ENCODE data around the gene TMSB4X. TPM values are rescaled to one million over a fixed set of nuclear protein-coding genes. Genes with fewer than 3 reads are reported as not detected.
"Not testable (repeated sequence)": the region's sequence is repeated elsewhere in the genome, so short reads cannot be mapped to it uniquely, and the experiment has no call there.

TMSB4X gene
- total RNA-seq, 1 donor from 2014 or later = 4,663 TPM

DNA sequence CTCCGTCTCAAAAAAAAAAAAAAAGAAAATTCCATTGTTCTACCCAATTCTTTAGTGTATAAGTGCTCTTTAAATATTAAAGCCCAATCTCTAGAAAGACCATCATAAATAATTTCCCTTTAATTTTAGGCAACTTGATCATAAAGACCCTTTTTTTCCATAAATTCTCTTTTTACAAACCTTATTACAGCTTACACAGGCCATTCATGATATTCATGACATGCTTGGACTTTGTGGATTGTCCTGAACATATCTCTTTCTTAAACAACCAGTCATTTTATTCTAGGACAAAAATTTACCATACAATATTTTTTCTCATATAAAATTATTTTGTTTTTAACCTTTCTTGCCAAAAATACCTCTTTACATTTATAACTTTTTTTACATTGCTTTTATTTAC lies 38.0 kb upstream of the TMSB4X start:
- Histone ChIP-seq H3K4me1 (no peaks in the 10 kb centered on the region), H3K4me3 (no peak overlapping the region), H3K27ac (no peak overlapping the region), H3K36me3 (no peaks in the 10 kb centered on the region), H3K9me3 (no peaks in the 10 kb centered on the region), H3K27me3 (no peaks in the 10 kb centered on the region)
- intact Hi-C loops (cut with DNase I) = no loop called here
- DNase-seq = no peak
- no peak for ATAC-seq
- TF ChIP-seq, protein P1, sequence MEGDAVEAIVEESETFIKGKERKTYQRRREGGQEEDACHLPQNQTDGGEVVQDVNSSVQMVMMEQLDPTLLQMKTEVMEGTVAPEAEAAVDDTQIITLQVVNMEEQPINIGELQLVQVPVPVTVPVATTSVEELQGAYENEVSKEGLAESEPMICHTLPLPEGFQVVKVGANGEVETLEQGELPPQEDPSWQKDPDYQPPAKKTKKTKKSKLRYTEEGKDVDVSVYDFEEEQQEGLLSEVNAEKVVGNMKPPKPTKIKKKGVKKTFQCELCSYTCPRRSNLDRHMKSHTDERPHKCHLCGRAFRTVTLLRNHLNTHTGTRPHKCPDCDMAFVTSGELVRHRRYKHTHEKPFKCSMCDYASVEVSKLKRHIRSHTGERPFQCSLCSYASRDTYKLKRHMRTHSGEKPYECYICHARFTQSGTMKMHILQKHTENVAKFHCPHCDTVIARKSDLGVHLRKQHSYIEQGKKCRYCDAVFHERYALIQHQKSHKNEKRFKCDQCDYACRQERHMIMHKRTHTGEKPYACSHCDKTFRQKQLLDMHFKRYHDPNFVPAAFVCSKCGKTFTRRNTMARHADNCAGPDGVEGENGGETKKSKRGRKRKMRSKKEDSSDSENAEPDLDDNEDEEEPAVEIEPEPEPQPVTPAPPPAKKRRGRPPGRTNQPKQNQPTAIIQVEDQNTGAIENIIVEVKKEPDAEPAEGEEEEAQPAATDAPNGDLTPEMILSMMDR (IDR thresholded peaks at IDR 0.05) = no peak

DNA sequence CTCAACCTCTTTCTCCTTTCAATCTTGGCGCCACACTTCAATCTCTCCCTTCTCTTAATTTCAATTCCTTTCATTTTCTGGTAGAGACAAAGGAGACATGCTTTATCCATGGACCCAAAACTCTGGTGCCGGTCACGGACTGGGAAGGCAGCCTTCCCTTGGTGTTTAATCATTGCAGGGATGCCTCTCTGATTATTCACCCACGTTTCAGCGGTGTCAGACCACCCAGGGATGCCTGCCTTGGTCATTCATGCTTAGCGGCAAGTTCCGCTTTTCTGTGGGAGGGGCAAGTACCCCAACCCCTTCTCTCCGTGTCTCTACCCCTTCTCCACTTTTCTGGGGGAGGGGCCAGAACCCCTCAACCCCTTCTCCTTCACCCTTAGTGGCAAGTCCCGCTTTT lies 34.4 kb upstream of the TMSB4X start:
- H3K27ac ChIP-seq; intact Hi-C loops (cut with DNase I); H3K4me3 ChIP-seq; DNase-seq; H3K36me3 ChIP-seq; H3K27me3 ChIP-seq; H3K9me3 ChIP-seq; ATAC-seq; H3K4me1 ChIP-seq: not testable (repeated sequence)

DNA sequence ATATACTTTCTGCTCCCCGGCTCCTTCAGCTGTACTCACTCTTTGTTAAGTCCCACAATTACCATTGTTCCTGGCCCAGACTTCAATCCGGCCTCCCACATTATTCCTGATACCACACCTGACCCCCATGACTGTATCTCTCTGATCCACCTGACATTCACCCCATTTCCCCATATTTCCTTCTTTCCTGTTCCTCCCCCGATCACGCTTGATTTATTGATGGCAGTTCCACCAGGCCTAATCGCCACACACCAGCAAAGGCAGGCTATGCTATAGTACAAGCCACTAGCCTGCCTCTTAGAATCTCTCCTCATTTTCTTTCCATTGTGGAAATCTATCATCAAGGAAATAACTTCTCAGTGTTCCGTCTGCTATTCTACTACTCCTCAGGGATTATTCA lies 31.3 kb upstream of the TMSB4X start:
- H3K27ac ChIP-seq; H3K9me3 ChIP-seq; DNase-seq; H3K36me3 ChIP-seq; intact Hi-C loops (cut with DNase I); H3K4me3 ChIP-seq; H3K27me3 ChIP-seq; ATAC-seq: not testable (repeated sequence)
- peaks cover 14% of the 10 kb centered on the region for H3K4me1 ChIP-seq

DNA sequence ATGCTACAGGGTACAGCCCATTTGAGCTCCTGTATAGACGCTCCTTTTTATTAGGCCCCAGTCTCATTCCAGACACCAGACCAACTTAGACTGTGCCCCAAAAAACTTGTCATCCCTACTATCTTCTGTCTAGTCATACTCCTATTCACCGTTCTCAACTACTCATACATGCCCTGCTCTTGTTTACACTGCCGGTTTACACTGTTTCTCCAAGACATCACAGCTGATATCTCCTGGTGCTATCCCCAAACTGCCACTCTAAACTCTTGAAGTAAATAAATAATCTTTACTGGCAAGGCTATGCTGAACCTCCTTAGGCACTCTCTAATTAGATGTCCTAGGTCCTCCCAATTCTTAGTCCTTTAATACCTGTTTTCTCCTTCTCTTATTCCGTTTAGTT lies 30.5 kb upstream of the TMSB4X start:
- H3K27me3 ChIP-seq; H3K4me3 ChIP-seq; H3K9me3 ChIP-seq; ATAC-seq; H3K36me3 ChIP-seq; DNase-seq; H3K27ac ChIP-seq; intact Hi-C loops (cut with DNase I): not testable (repeated sequence)
- peaks cover 15% of the 10 kb centered on the region for H3K4me1 ChIP-seq

GRCh38 chrX:12945494-12945893 lies 29.4 kb upstream of the TMSB4X start:
- ATAC-seq = no peak
- peaks cover 21% of the 10 kb centered on the region for H3K4me1 ChIP-seq
- TF ChIP-seq, protein P1 (IDR thresholded peaks at IDR 0.05) = no peak
- H3K27ac ChIP-seq = no peak overlapping the region
- intact Hi-C loops (cut with DNase I) = no loop called here
- H3K9me3 ChIP-seq = no peaks in the 10 kb centered on the region
- DNase-seq = no peak
- H3K4me3 ChIP-seq = no peak overlapping the region
- no peaks in the 10 kb centered on the region for H3K27me3 ChIP-seq
- H3K36me3 ChIP-seq = no peaks in the 10 kb centered on the region

DNA sequence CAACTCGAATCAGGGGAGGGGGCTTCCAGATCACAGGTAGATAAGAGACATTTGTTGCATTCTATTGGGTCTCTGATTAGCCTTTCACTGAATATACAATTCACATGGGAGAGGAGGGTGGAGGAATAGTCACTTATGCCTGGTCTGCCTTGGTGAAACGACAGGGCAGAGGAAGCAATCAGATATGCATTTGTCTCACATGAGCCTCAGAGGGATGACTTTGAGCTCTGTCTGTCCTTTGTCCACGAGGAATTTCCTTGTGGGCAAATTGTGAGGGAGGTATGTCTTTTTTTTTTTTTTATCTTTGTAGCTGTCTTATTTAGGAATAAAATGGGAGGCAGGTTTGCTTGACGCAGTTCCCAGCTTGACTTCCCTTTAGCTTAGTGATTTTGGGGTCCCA lies 28.5 kb upstream of the TMSB4X start:
- no peak for DNase-seq
- no peaks in the 10 kb centered on the region for H3K9me3 ChIP-seq
- no peak for ATAC-seq
- TF ChIP-seq, protein P1 (IDR thresholded peaks at IDR 0.05) = no peak
- no peak overlapping the region for H3K27ac ChIP-seq
- no peak overlapping the region for H3K4me3 ChIP-seq
- no peaks in the 10 kb centered on the region for H3K36me3 ChIP-seq
- H3K27me3 ChIP-seq = no peaks in the 10 kb centered on the region
- peaks cover 21% of the 10 kb centered on the region for H3K4me1 ChIP-seq
- intact Hi-C loops (cut with DNase I) = no loop called here

- no peaks in the 10 kb centered on the region for H3K27me3 ChIP-seq
- DNase-seq (no peak), ATAC-seq (peak; percentile 95)
- no peaks in the 10 kb centered on the region for H3K36me3 ChIP-seq
- intact Hi-C loops (cut with DNase I) = no loop called here
- no peaks in the 10 kb centered on the region for H3K9me3 ChIP-seq
- peaks cover 21% of the 10 kb centered on the region for H3K4me1 ChIP-seq
- TF ChIP-seq, protein P1 (IDR thresholded peaks at IDR 0.05) = peak; percentile 77
- peak overlapping the region; percentile 55 for H3K27ac ChIP-seq
- H3K4me3 ChIP-seq = no peak overlapping the region
Observed at GRCh38 chrX:12946838-12947544, 27.9 kb upstream of the TMSB4X start.
